Naive B cell (primary cell): ENCODE measurements around the gene RAD50. TPM values are rescaled to one million over a fixed set of nuclear protein-coding genes. Genes with fewer than 3 reads are reported as not detected.

Source experiments
- ATAC-seq, 2 donors: fragments of 150-1000 bp; cut with Tn5 transposase; 2 replicates each; pipeline ENCODE4 v1.10.0; 2021; ENCODE audit warnings: low read depth in 2 of 2, mild to moderate bottlenecking in 2 of 2, moderate library complexity in 2 of 2
- DNase-seq: peaks from one replicate; pipeline ENCODE4 v3.0.0; 2022
- H3K27ac Mint-ChIP-seq, 6 donors: one replicate each; pipeline ENCODE4 v1.8.0; 2020 to 2022; ENCODE audit warnings: mild to moderate bottlenecking in 6 of 6, mixed read lengths in 6 of 6, moderate library complexity in 5 of 6, inconsistent platforms in 2 of 6
- H3K27me3 Mint-ChIP-seq, 3 donors: one replicate each; pipeline ENCODE4 v1.8.0; 2021 to 2022; ENCODE audit warnings: mixed read lengths in 3 of 3, mild to moderate bottlenecking in 1 of 3
- H3K36me3 Mint-ChIP-seq, 2 donors: one replicate each; pipeline ENCODE4 v1.8.0; 2020 to 2022; ENCODE audit warnings: mixed read lengths in 2 of 2, inconsistent platforms in 1 of 2, mild to moderate bottlenecking in 1 of 2
- H3K4me1 Mint-ChIP-seq, 3 donors: one replicate each; pipeline ENCODE4 v1.8.0; 2020 to 2022; ENCODE audit warnings: mixed read lengths in 3 of 3, inconsistent platforms in 1 of 3, mild to moderate bottlenecking in 1 of 3, moderate library complexity in 1 of 3
- H3K4me3 Mint-ChIP-seq, 8 donors: one replicate each; pipeline ENCODE4 v1.8.0; 2020 to 2022; ENCODE audit warnings: mild to moderate bottlenecking in 8 of 8, mixed read lengths in 8 of 8, moderate library complexity in 8 of 8, inconsistent platforms in 2 of 8
- H3K9me3 Mint-ChIP-seq, 7 donors: one replicate each; pipeline ENCODE4 v1.8.0; 2020 to 2022; ENCODE audit warnings: mixed read lengths in 7 of 7, mild to moderate bottlenecking in 5 of 7, inconsistent platforms in 2 of 7, moderate library complexity in 1 of 7
- polyA plus RNA-seq, 6 donors: library from polyadenylated mRNA; unstranded; fragments of 300-500 nt; fragmentation: Illumina TruSeq; gene quantifications; one replicate each; pipeline ENCODE4 v1.2.3, GENCODE V29; 2021; ENCODE audit warnings: low read depth in 6 of 6

The RAD50 gene
- polyA plus RNA-seq, 6 donors from 2014 or later: 10.1 to 33.5 (median 19.9) TPM

DNA sequence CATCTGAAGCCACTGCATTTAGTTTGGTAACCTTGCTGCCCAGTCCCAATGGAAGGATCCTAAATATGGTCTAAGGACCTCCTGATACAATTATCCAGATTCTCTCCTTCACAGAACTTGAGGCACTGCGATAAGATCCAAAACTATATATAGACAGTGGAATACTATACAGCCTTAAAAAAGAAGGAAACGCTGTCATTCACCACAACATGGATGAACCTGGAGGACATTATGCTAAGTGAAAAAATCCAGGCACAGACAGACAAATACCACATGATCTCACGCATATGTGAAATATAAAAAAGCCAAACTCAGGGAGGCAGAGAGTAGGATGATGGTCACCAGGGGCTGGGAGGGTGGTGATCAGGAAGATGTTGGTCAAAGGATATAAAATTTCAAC is 114.2 kb downstream of the RAD50 start:
- no peak for DNase-seq

DNA sequence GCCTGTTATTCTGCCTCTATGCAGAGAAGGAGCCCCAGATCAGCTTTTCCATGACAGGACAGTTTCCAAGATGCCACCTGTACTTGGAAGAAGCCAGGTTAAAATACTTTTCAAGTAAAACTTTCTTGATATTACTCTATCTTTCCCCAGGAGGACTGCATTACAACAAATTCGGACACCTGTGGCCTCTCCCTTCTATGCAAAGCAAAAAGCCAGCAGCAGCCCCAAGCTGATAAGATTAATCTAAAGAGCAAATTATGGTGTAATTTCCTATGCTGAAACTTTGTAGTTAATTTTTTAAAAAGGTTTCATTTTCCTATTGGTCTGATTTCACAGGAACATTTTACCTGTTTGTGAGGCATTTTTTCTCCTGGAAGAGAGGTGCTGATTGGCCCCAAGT is 116.7 kb downstream of the RAD50 start:
- no peak overlapping the region for H3K4me3 Mint-ChIP-seq
- H3K27ac Mint-ChIP-seq: peak overlapping the region in 1 of 6 donors; percentile 43
- H3K36me3 Mint-ChIP-seq: no peaks in the 10 kb centered on the region
- ATAC-seq (no peak), DNase-seq (no peak)
- H3K9me3 Mint-ChIP-seq: peaks cover 0 to 4% (median 0%) of the 10 kb centered on the region in 7 donors
- H3K4me1 Mint-ChIP-seq: peaks cover 0 to 8% (median 5%) of the 10 kb centered on the region in 3 donors
- peaks cover 0 to 18% (median 9%) of the 10 kb centered on the region in 3 donors for H3K27me3 Mint-ChIP-seq

More for the DNA sequence above, 114.2 kb downstream of the RAD50 start:
- Mint-ChIP-seq H3K27ac (peak overlapping the region in 1 of 6 donors; percentile 64), H3K4me3 (no peak overlapping the region), H3K4me1 (peaks cover 0 to 8% (median 5%) of the 10 kb centered on the region in 3 donors), H3K27me3 (peaks cover 0 to 18% (median 17%) of the 10 kb centered on the region in 3 donors), H3K36me3 (no peaks in the 10 kb centered on the region), H3K9me3 (peaks cover 0 to 4% (median 0%) of the 10 kb centered on the region in 7 donors)
- ATAC-seq: no peak

DNA sequence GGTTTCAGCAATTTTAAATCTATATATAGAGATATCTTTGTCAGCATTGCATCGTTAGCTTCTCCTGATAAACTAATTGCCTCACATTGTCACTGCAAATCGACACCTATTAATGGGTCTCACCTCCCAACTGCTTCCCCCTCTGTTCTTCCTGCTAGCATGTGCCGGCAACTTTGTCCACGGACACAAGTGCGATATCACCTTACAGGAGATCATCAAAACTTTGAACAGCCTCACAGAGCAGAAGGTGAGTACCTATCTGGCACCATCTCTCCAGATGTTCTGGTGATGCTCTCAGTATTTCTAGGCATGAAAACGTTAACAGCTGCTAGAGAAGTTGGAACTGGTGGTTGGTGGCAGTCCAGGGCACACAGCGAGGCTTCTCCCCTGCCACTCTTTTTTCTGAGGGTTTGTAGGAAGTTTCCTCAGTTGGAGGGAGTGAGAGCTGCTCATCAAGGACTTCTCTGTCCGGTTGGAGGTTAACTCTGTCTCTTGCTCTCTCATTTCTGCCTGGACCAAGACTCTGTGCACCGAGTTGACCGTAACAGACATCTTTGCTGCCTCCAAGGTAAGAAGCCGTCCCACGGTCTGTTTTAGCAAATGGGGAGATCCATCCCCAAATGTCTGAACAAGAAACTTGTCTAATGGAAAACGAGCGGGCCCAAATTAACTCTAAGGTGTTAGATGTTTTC is 117.3 kb downstream of the RAD50 start, which contains the start of gene IL4:
TSS of gene IL4 (plus strand) at position 51 of the 692 bp plus-strand sequence. CDS start at position 113, 62 bp downstream.
- peak within 1 kb of the TSS in 1 of 6 donors; percentile 43 for H3K27ac Mint-ChIP-seq
- no peak within 1 kb of the TSS for H3K4me3 Mint-ChIP-seq
- H3K4me1 Mint-ChIP-seq: peaks cover 0 to 8% (median 5%) of the 10 kb centered on the region in 3 donors
- ATAC-seq: no peak
- no peaks in the 10 kb centered on the region for H3K36me3 Mint-ChIP-seq
- DNase-seq: no peak
- peaks cover 0 to 18% (median 9%) of the 10 kb centered on the region in 3 donors for H3K27me3 Mint-ChIP-seq
- H3K9me3 Mint-ChIP-seq: peaks cover 0 to 4% (median 0%) of the 10 kb centered on the region in 7 donors

DNA sequence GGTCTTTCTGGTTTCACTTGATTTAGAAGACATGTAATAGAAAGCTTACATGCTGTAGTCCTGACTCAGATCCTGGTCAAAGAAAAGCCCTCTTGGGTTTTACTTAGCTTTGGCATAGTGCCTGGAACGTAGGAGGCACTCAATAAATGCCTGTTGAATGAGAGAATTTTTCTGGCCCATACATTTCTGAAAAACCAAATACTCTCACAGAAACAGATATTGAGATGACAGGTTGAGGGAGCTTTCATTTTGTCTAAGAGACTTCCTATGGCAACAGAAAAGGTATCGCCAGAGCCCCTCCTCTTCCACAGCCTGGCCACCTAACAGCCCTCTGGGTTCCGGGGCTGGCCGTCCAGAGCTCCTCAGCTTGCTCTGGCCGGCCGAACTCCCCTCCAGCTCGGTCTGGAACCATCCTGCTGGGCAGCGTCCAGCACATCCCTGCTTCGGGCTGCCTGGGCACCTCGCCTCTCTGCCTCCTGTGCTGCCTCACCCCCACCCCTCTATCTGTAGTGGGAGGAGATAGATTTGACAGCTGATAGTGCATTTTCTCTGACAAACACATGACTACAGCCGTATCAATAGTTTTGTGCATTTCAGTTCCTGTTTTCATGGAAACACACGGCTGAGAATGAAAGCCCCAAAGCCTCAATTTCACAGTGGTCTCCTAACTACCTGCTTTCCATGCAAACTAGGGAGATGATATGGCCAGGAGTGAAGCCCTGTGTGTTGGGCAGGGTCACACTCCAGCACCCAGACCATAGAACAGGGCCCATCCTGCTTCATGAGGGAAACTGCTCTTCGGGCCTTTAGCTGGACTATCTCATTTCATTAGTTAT is 118.1 kb downstream of the RAD50 start:
- Mint-ChIP-seq H3K9me3 (peaks cover 0 to 4% (median 0%) of the 10 kb centered on the region in 7 donors), H3K27me3 (peaks cover 0 to 15% (median 5%) of the 10 kb centered on the region in 3 donors), H3K4me3 (no peak overlapping the region), H3K36me3 (no peaks in the 10 kb centered on the region), H3K27ac (peak overlapping the region in 1 of 6 donors; percentile 58), H3K4me1 (peaks cover 0 to 8% (median 7%) of the 10 kb centered on the region in 3 donors)
- ATAC-seq (peak in 1 of 2 donors; percentile 18), DNase-seq (no peak)

DNA sequence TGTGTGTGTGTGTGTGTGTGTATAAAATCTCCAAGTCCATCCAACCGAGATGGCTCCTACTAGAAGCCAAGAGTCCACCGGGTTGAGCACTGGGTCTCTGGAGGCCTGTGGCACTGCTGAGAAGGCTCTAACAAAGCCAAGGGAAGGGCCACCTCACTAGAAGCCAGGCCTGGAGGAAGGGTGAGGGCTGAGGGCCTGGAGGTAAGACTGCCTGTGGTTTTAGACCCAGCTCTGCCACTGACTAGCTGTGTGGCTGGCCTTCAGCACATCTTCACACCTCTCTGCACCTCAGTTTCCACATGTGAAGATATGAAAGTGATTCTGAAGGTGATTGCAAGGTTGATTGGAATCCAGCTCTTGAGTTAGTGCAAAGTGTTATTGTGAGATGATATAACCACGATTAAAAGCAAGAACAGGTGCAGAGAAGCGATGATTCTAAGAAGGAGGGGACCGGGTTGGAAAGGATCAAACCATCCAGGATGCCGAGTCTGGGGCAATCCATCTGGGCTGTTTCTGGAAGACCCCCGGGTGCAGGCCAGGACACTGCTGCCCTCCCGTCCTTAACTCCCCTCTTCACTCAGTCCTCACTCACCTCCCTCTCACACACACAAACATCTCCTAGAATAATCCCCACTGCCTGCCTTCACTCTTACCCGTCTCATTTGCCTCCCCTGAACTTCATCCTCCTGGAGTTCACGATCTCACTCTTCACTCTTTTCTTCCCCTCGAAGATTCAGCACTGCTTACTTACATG is 119.3 kb downstream of the RAD50 start:
- Mint-ChIP-seq H3K27me3 (peaks cover 0 to 5% (median 0%) of the 10 kb centered on the region in 3 donors), H3K4me3 (no peak overlapping the region), H3K27ac (peak overlapping the region in 1 of 6 donors; percentile 67), H3K36me3 (no peaks in the 10 kb centered on the region), H3K9me3 (peaks cover 0 to 4% (median 0%) of the 10 kb centered on the region in 7 donors), H3K4me1 (peaks cover 12 to 19% (median 18%) of the 10 kb centered on the region in 3 donors)
- ATAC-seq: no peak
- no peak for DNase-seq

DNA sequence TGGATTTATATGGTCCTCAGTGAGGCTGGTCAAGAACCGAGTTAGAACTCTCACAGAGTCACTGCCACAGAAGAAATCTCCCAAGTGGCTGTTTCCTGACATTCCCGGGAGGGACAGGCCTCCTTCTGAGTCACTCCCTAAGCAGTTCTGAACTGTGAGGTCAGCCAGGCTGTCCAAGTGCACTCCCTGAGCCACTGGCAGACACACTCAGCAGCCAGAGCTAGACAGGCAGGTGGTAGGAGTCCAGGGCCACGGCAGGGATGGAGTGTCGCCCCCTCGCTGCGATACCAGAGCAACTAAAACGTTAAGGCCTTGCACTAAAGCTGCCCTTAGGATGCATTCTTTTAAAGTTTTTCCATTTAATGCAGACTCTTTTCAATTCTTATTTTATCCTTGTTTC is 120.4 kb downstream of the RAD50 start:
- Mint-ChIP-seq H3K27ac (no peak overlapping the region), H3K4me1 (peaks cover 22 to 30% (median 29%) of the 10 kb centered on the region in 3 donors), H3K9me3 (peaks cover 0 to 4% (median 0%) of the 10 kb centered on the region in 7 donors), H3K4me3 (no peak overlapping the region), H3K36me3 (no peaks in the 10 kb centered on the region), H3K27me3 (peaks cover 0 to 5% (median 0%) of the 10 kb centered on the region in 3 donors)
- ATAC-seq (no peak), DNase-seq (no peak)

DNA sequence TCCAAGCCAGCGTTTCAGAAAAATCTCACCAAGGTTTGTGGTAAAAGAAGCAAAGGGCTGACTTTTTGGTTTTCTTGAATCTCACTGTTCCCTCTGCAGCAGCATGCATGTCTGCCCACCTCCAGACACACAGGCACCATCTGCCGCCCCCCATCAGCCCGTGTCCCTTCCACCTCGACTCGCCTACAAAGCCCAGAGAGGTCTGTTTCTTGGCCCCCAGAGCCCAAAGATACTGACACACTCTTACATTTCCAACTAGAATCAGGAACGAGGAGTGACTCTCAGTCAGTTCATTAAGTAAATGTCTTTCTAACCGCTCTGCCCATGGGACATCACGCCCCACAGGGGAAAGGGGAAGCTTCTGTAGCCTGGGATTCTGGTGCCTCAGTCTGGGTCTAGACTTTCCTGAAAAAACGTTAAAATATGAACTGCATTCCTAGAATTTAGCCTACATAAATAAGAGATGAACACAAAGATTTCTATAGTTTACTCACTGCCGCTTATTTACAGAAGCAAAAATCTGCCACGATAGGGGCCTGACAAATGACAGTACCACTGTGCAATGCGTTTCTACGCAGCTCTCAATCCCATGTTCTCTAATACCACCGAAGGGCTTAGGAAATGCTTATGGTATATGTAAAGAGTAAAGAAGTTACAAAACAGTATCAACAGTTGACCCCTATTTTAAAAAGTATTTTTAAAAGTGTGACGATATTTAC is 121.1 kb downstream of the RAD50 start:
- Mint-ChIP-seq H3K27ac (no peak overlapping the region), H3K9me3 (peaks cover 0 to 4% (median 0%) of the 10 kb centered on the region in 7 donors), H3K27me3 (peaks cover 0 to 5% (median 0%) of the 10 kb centered on the region in 3 donors), H3K4me1 (peaks cover 23 to 32% (median 29%) of the 10 kb centered on the region in 3 donors), H3K36me3 (no peaks in the 10 kb centered on the region), H3K4me3 (no peak overlapping the region)
- ATAC-seq: no peak
- no peak for DNase-seq

DNA sequence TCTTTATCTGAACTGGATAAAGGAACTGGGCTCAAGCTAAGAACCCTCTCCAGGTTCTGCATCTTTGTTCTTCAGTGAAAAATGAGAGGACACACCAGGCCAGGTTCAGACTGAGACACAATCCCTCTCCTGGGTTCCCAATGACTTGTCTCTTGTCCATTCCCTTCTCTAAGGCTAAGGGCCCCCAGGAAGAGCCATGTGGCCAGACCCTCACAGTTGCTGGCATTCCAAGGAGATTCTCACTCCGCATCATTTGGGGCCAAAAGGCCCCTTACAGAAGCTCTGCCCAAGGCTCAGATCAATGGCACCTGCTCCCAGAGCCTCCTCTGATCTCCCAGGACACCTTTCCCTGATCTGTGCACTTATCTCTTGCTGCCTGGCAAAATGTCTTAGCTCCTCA is 122.0 kb downstream of the RAD50 start:
- no peak for DNase-seq
- peaks cover 0 to 5% (median 0%) of the 10 kb centered on the region in 3 donors for H3K27me3 Mint-ChIP-seq
- no peak for ATAC-seq
- peak overlapping the region in 1 of 6 donors; percentile 30 for H3K27ac Mint-ChIP-seq
- no peaks in the 10 kb centered on the region for H3K36me3 Mint-ChIP-seq
- H3K9me3 Mint-ChIP-seq: peaks cover 0 to 4% (median 0%) of the 10 kb centered on the region in 7 donors
- peaks cover 27 to 32% (median 29%) of the 10 kb centered on the region in 3 donors for H3K4me1 Mint-ChIP-seq
- peak overlapping the region in 1 of 8 donors; percentile 66 for H3K4me3 Mint-ChIP-seq

DNA sequence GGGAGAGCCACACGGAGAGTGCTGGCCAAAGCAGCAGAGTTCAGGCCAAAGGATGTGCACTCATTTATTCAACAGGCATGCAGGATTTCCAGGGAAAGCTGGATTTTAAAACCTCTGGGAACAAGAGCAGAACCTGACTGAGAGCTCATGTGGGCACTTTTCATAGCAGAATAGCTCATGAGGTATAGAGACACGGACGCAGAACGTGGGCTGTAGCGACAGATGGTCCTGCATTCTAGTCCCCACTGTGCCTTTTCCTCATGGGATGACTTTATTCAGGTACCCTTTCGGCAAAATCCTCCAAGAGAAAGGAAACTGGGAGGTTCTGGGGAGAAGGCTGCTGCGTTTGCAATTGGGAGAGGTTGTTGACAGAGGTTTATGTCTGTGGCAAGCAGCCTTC is 122.4 kb downstream of the RAD50 start:
- ATAC-seq: no peak
- H3K27me3 Mint-ChIP-seq: peaks cover 0 to 5% (median 0%) of the 10 kb centered on the region in 3 donors
- peak overlapping the region in 1 of 6 donors; percentile 30 for H3K27ac Mint-ChIP-seq
- H3K4me3 Mint-ChIP-seq: peak overlapping the region in 1 of 8 donors; percentile 66
- H3K36me3 Mint-ChIP-seq: no peaks in the 10 kb centered on the region
- H3K9me3 Mint-ChIP-seq: peaks cover 0 to 4% (median 0%) of the 10 kb centered on the region in 7 donors
- peaks cover 27 to 32% (median 29%) of the 10 kb centered on the region in 3 donors for H3K4me1 Mint-ChIP-seq
- no peak for DNase-seq

DNA sequence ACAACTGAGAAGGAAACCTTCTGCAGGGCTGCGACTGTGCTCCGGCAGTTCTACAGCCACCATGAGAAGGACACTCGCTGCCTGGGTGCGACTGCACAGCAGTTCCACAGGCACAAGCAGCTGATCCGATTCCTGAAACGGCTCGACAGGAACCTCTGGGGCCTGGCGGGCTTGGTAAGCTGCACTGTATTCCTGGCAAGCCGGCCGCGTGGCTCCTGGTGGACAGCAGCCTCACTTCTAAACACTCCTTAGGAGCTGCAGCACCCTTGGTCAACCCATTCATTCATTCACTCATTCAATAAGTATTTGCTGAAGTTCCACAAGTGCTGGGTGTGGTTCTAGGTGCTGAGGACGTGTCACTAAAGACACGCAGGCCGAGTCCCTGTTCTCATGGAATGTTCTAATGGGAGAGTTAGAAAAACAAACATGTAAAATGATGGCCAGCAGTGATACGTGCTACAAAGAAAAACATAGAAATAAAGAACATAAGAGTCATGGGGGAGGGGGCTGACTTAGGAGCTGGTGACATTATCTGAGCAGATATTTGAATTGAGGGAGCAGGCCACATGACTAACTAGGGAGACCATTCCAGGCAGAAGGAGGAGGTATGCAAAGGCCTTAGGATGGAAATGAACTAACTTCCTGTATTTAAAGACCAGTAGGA is 123.1 kb downstream of the RAD50 start:
- no peak for ATAC-seq
- H3K36me3 Mint-ChIP-seq: no peaks in the 10 kb centered on the region
- peak overlapping the region in 2 of 6 donors; percentile 44 to 69 for H3K27ac Mint-ChIP-seq
- peaks cover 0 to 4% (median 0%) of the 10 kb centered on the region in 7 donors for H3K9me3 Mint-ChIP-seq
- DNase-seq: no peak
- H3K4me3 Mint-ChIP-seq: no peak overlapping the region
- peaks cover 27 to 32% (median 28%) of the 10 kb centered on the region in 3 donors for H3K4me1 Mint-ChIP-seq
- H3K27me3 Mint-ChIP-seq: peaks cover 0 to 5% (median 0%) of the 10 kb centered on the region in 3 donors

DNA sequence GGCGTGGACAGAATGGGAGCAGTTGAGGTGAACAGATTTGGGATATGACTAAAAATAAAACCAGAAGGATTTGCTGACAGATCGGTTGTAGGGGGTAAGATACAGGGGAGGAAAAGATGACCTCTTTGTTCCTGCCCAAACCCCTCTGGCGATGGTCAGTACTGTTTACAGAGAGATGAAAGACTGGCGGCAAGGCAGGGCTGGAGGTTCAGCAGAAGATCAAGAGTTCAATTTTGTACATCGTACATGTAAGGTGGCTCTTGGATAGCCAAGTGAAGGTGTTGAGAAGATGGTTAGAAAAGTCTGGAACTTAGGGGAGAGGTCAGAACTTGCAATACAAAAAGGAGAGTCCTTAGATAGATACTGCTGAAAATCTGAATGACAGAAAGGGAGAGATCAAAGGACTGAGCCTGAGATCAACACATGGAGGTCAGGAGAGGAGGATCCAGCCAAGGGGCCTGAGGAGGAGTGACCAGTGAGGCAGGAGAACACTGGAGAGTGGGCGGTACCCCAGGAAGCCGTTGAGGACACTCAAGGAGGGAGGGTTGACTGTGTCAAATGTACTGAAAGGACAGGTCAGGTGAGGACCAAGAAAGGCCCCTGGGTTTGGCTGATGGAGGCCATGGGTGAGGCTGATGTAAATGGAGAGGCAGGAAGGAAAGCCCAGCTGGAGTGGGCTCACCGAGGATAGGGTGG is 124.2 kb downstream of the RAD50 start:
- peak overlapping the region in 3 of 8 donors; percentile 9 to 72 (median 72) for H3K4me3 Mint-ChIP-seq
- H3K27me3 Mint-ChIP-seq: peaks cover 0 to 5% (median 0%) of the 10 kb centered on the region in 3 donors
- H3K36me3 Mint-ChIP-seq: no peaks in the 10 kb centered on the region
- no peak for DNase-seq
- H3K27ac Mint-ChIP-seq: peak overlapping the region in 4 of 6 donors; percentile 18 to 73 (median 52)
- ATAC-seq: no peak
- peaks cover 0 to 4% (median 0%) of the 10 kb centered on the region in 7 donors for H3K9me3 Mint-ChIP-seq
- H3K4me1 Mint-ChIP-seq: peaks cover 23 to 31% (median 24%) of the 10 kb centered on the region in 3 donors
